C4-2B (cell line): ENCODE data around the gene GTF3C5.

Experiments
- CTCF ChIP-seq: fragments of 450-650 bp; conservative IDR thresholded peaks from 2 replicates; pipeline ENCODE4 v1.5.1; 2017; ENCODE audit warnings: mild to moderate bottlenecking
- ZFX ChIP-seq: fragments of 450-650 bp; IDR thresholded peaks from 2 replicates; pipeline ENCODE4 v1.6.1; 2017

GRCh38 chr9:133009906-133010582 lies 20.8 kb upstream of the GTF3C5 start:
- no peak for TF ChIP-seq CTCF
- TF ChIP-seq ZFX: no peak
